IMR-90 (cell line): ENCODE data around the gene ACP6. TPM values are rescaled to one million over a fixed set of nuclear protein-coding genes. Genes with fewer than 3 reads are reported as not detected.

Source experiments
- ATAC-seq: fragments of 200-7000 bp; cut with Tn5 transposase; 2 replicates; pipeline ENCODE4 v1.9.1; 2020; ENCODE audit warnings: low read depth, mild to moderate bottlenecking, moderate library complexity
- BruUV-seq: library from RNA; stranded (reverse); fragments of 400-500 nt; replicated peaks from 2 replicates; lab custom pipeline; 2021; lab: Mats Ljungman, UMichigan
- CTCF ChIA-PET: fragments of 300-600 bp; formaldehyde crosslinking; extraction: SDS; loops from one replicate; lab custom pipeline; 2021; ENCODE audit warnings: antibody characterized with exemption; lab: Yijun Ruan, JAX
- POLR2A ChIA-PET: fragments of 300-600 bp; sonication (Branson Sonifier 250); formaldehyde crosslinking; loops from one replicate; lab custom pipeline; 2022; ENCODE audit warnings: antibody characterized with exemption; ENCODE audit not compliant: unreplicated experiment; lab: Charles Lee
- DNase-seq: peaks from one replicate; pipeline ENCODE4 v3.0.0; 2013
- H2AFZ ChIP-seq: replicated peaks from 2 replicates; pipeline ENCODE3; 2013; ENCODE audit warnings: low read length, mild to moderate bottlenecking; ENCODE audit not compliant: poor library complexity
- H2AK5ac ChIP-seq: 2 replicates; pipeline ENCODE4 v1.6.1; 2013; ENCODE audit warnings: low read depth, low read length, inconsistent platforms
- H2AK9ac ChIP-seq: replicated peaks from 2 replicates; pipeline ENCODE3; 2013; ENCODE audit warnings: mild to moderate bottlenecking, low read depth, low read length, moderate library complexity; ENCODE audit not compliant: poor library complexity
- H2BK120ac ChIP-seq: 2 replicates; pipeline ENCODE4 v1.6.1; 2013; ENCODE audit warnings: low read depth, low read length, inconsistent platforms
- H2BK15ac ChIP-seq: 3 replicates; pipeline ENCODE4 v1.6.1; 2013; ENCODE audit warnings: low read depth, low read length, inconsistent platforms
- H2BK20ac ChIP-seq: 2 replicates; pipeline ENCODE4 v1.6.1; 2013; ENCODE audit warnings: low read depth, mild to moderate bottlenecking, inconsistent platforms, low read length, moderate library complexity
- H2BK5ac ChIP-seq: 2 replicates; pipeline ENCODE4 v1.6.1; 2013; ENCODE audit warnings: mild to moderate bottlenecking, low read depth, low read length, inconsistent platforms; ENCODE audit not compliant: poor library complexity, severe bottlenecking
- H3K14ac ChIP-seq: replicated peaks from 2 replicates; pipeline ENCODE4 v1.6.1; 2013; ENCODE audit warnings: low read depth, low read length, inconsistent platforms
- H3K18ac ChIP-seq: 2 replicates; pipeline ENCODE4 v1.6.1; 2013; ENCODE audit warnings: low read depth, low read length, control low read depth
- H3K23ac ChIP-seq: 2 replicates; pipeline ENCODE4 v1.6.1; 2013; ENCODE audit warnings: low read depth, low read length, inconsistent platforms
- H3K27ac ChIP-seq: 2 replicates; pipeline ENCODE4 v1.5.1; 2013; ENCODE audit warnings: mild to moderate bottlenecking, control low read depth, low read length; ENCODE audit not compliant: insufficient read depth
- H3K27me3 ChIP-seq: 2 replicates; pipeline ENCODE4 v1.6.1; 2013; ENCODE audit warnings: low read length; ENCODE audit not compliant: control insufficient read depth, insufficient read depth
- H3K36me3 ChIP-seq: 2 replicates; pipeline ENCODE4 v1.6.1; 2013; ENCODE audit warnings: low read length, mixed read lengths; ENCODE audit not compliant: control insufficient read depth, insufficient read depth
- H3K4ac ChIP-seq: 2 replicates; pipeline ENCODE4 v1.6.1; 2013; ENCODE audit warnings: low read depth, low read length, inconsistent platforms
- H3K4me1 ChIP-seq: 2 replicates; pipeline ENCODE4 v1.6.1; 2013; ENCODE audit warnings: low read length, mixed read lengths; ENCODE audit not compliant: control insufficient read depth, insufficient read depth
- H3K4me2 ChIP-seq: 2 replicates; pipeline ENCODE4 v1.6.1; 2013; ENCODE audit warnings: low read depth, mild to moderate bottlenecking, control low read depth, low read length, moderate library complexity
- H3K4me3 ChIP-seq: 2 replicates; pipeline ENCODE4 v1.5.1; 2013; ENCODE audit warnings: low read depth, mild to moderate bottlenecking, control low read depth, low read length, moderate library complexity; ENCODE audit not compliant: insufficient read depth
- H3K56ac ChIP-seq: 2 replicates; pipeline ENCODE4 v1.6.1; 2013; ENCODE audit warnings: low read length, inconsistent platforms; ENCODE audit not compliant: insufficient read depth; ENCODE audit errors: extremely low read depth
- H3K79me1 ChIP-seq, 2 experiments: 2 replicates each; pipeline ENCODE4 v1.6.1; 2013; ENCODE audit warnings: low read length in 2 of 2, inconsistent platforms in 1 of 2, low read depth in 1 of 2
- H3K9ac ChIP-seq: 2 replicates; pipeline ENCODE4 v1.6.1; 2013; ENCODE audit warnings: low read depth, low read length, control low read depth
- H3K9me1 ChIP-seq: 2 replicates; pipeline ENCODE4 v1.6.1; 2013; ENCODE audit warnings: low read length, inconsistent platforms; ENCODE audit not compliant: insufficient read depth
- H3K9me3 ChIP-seq: 2 replicates; pipeline ENCODE4 v1.6.1; 2013; ENCODE audit warnings: low read length; ENCODE audit not compliant: control insufficient read depth, insufficient read depth
- H4K20me1 ChIP-seq: 2 replicates; pipeline ENCODE4 v1.6.1; 2013; ENCODE audit warnings: low read length, inconsistent platforms; ENCODE audit not compliant: insufficient read depth
- H4K5ac ChIP-seq: 2 replicates; pipeline ENCODE4 v1.6.1; 2013; ENCODE audit warnings: mild to moderate bottlenecking, low read depth, low read length, control low read depth
- H4K8ac ChIP-seq, 2 experiments: 2 replicates each; pipeline ENCODE4 v1.6.1; 2013; ENCODE audit warnings: low read depth in 2 of 2, low read length in 2 of 2, control low read depth in 1 of 2, inconsistent platforms in 1 of 2
- H4K91ac ChIP-seq: 2 replicates; pipeline ENCODE4 v1.6.1; 2013; ENCODE audit warnings: low read depth, low read length, inconsistent platforms; ENCODE audit not compliant: insufficient read depth
- CEBPB ChIP-seq: IDR thresholded peaks from 2 replicates; pipeline ENCODE4 v1.6.1; 2012; ENCODE audit warnings: low read depth, low read length, improper control_type of control experiment
- CTCF ChIP-seq: conservative IDR thresholded peaks from 2 replicates; pipeline ENCODE4 v1.5.1; 2012; ENCODE audit warnings: mild to moderate bottlenecking, low read depth, low read length, improper control_type of control experiment
- FOS ChIP-seq: fragments of 150-350 bp; IDR thresholded peaks from 2 replicates; pipeline ENCODE4 v1.6.1; 2016; ENCODE audit warnings: low read depth, low read length
- MAFK ChIP-seq: IDR thresholded peaks from 2 replicates; pipeline ENCODE4 v1.6.1; 2012; ENCODE audit warnings: low read depth, low read length, improper control_type of control experiment
- MAZ ChIP-seq: IDR thresholded peaks from 2 replicates; pipeline ENCODE4 v1.6.1; 2012; ENCODE audit warnings: low read depth, mild to moderate bottlenecking, low read length, improper control_type of control experiment, moderate library complexity, borderline replicate concordance
- MXI1 ChIP-seq: IDR thresholded peaks from 2 replicates; pipeline ENCODE4 v1.6.1; 2012; ENCODE audit warnings: low read depth, mild to moderate bottlenecking, low read length, moderate library complexity, borderline replicate concordance
- POLR2A ChIP-seq: IDR thresholded peaks from 2 replicates; pipeline ENCODE4 v1.6.1; 2012; ENCODE audit warnings: mild to moderate bottlenecking, low read depth, low read length
- RAD21 ChIP-seq: IDR thresholded peaks from 2 replicates; pipeline ENCODE4 v1.6.1; 2012; ENCODE audit warnings: low read length, improper control_type of control experiment
- RFX5 ChIP-seq: IDR thresholded peaks from 2 replicates; pipeline ENCODE4 v1.8.0; 2012; ENCODE audit warnings: low read depth, mild to moderate bottlenecking, low read length, moderate library complexity
- WGBS, 2 experiments: methylation state at CpG; one replicate each; pipeline versions ENCODE4 v1.1.5 to v1.1.7; 2013; ENCODE audit warnings: missing lambda C conversion rate in 2 of 2; ENCODE audit not compliant: insufficient read length in 1 of 2; ENCODE audit errors: extremely low coverage in 2 of 2; 5-methylcytosine and 5-hydroxymethylcytosine counted together
- dilution Hi-C: fragments of 300-500 bp; cut with HindIII; formaldehyde crosslinking; loops from one replicate; pipeline ENCODE4 v1.14.3; 2018; ENCODE audit warnings: low sequenced_read_pairs; ENCODE audit not compliant: unreplicated experiment
- in situ Hi-C: fragments of 300-500 bp; cut with MboI; formaldehyde crosslinking; loops from 3 replicates; pipeline ENCODE4 v1.14.3; 2019; ENCODE audit warnings: low sequenced_read_pairs, inconsistent platforms, mixed read lengths
- intact Hi-C: fragments of 100-400 bp; cut with micrococcal nuclease; formaldehyde crosslinking; loops from 2 replicates; pipeline ENCODE4 v1.10.0; 2022
- polyA plus RNA-seq, 3 experiments: library from polyadenylated mRNA; depleted of rRNA; stranded (reverse); fragments of >200 nt; gene quantifications; 2 replicates each; pipeline ENCODE4 v1.2.3, GENCODE V29; 2012; ENCODE audit warnings: low replicate concordance in 1 of 3
- total RNA-seq: library from RNA; depleted of rRNA; stranded (reverse); fragments of >200 nt; gene quantifications from 2 replicates; pipeline ENCODE4 v1.2.3, GENCODE V29; 2012
- TF ChIP-seq, protein P1 (sequence below): fragments of 150-350 bp; IDR thresholded peaks from 2 replicates; pipeline ENCODE4 v1.6.1; 2017; ENCODE audit warnings: mild to moderate bottlenecking, antibody characterized with exemption, low read length, low read depth
- TF ChIP-seq, protein P2 (sequence below): fragments of 150-350 bp; IDR thresholded peaks from 2 replicates; pipeline ENCODE4 v1.6.1; 2016; ENCODE audit warnings: low read depth, mild to moderate bottlenecking, low read length, moderate library complexity, borderline replicate concordance

Gene ACP6
- total and polyA plus RNA-seq, 2 of the 4 experiments (the other 2 are of a cell fraction): 2.5 to 8.2 TPM

DNA sequence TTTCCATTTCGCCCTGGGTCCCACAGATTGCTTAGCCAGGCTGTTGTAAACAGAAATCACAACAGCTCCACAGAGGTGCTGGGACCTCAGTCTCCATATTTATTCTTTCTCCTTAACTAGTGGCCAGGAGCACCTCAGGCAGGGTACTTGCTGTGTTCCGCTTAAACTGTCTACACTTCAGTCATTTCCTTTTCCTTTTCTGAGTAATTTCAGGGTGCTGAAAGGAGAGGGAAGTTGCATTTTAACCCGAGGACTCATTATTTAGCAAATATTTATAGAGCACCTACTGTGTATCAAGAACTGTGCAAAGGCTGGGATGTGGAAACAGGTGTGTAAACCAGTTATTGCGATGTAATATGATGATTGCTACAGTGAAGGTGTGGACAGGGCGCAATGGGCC, 41.9 kb downstream of the ACP6 start:
- 100% methylated on average over 2 of the region's 5 CpGs; no CpG with 5 or more reads in 1 of the 2 experiments for WGBS, 2 experiments
- Histone ChIP-seq H4K91ac (no peak overlapping the region), H3K9ac (no peak overlapping the region), H2AFZ (no peak overlapping the region), H3K56ac (no peak overlapping the region), H3K4me3 (no peak overlapping the region), H3K79me1 (no peaks in the 10 kb centered on the region), H2BK20ac (no peak overlapping the region), H3K9me3 (no peaks in the 10 kb centered on the region), H3K18ac (no peak overlapping the region), H3K4ac (no peak overlapping the region), H2BK15ac (no peak overlapping the region), H3K4me2 (no peak overlapping the region), H2AK9ac (no peak overlapping the region), H4K8ac (no peak overlapping the region), H3K14ac (no peak overlapping the region), H4K5ac (no peak overlapping the region), H2AK5ac (no peak overlapping the region), H3K27me3 (no peaks in the 10 kb centered on the region), H3K4me1 (no peaks in the 10 kb centered on the region; the same call in 1 of the 2 replicates), H3K9me1 (peaks cover 3% of the 10 kb centered on the region; the same call in 1 of the 2 replicates), H3K27ac (no peak overlapping the region), H2BK120ac (no peak overlapping the region), H4K20me1 (no peaks in the 10 kb centered on the region), H2BK5ac (no peak overlapping the region), H3K23ac (no peak overlapping the region), H3K36me3 (peaks cover 12% of the 10 kb centered on the region)
- intact Hi-C loops: loop anchor here (5.0 kb wide), 1 partner anchor 356 kb away; no protein-coding TSS in a partner anchor
- no TSS peak for BruUV-seq
- ChIA-PET CTCF (no interaction called here), POLR2A (no interaction called here)
- no peak for TF ChIP-seq CTCF
- no peak for TF ChIP-seq FOS
- TF ChIP-seq RFX5: no peak
- no peak for TF ChIP-seq RAD21
- TF ChIP-seq POLR2A: no peak
- no peak for TF ChIP-seq MAFK
- TF ChIP-seq, protein P1, sequence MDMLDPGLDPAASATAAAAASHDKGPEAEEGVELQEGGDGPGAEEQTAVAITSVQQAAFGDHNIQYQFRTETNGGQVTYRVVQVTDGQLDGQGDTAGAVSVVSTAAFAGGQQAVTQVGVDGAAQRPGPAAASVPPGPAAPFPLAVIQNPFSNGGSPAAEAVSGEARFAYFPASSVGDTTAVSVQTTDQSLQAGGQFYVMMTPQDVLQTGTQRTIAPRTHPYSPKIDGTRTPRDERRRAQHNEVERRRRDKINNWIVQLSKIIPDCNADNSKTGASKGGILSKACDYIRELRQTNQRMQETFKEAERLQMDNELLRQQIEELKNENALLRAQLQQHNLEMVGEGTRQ: no peak
- TF ChIP-seq CEBPB: no peak
- no peak for TF ChIP-seq MXI1
- TF ChIP-seq, protein P2, sequence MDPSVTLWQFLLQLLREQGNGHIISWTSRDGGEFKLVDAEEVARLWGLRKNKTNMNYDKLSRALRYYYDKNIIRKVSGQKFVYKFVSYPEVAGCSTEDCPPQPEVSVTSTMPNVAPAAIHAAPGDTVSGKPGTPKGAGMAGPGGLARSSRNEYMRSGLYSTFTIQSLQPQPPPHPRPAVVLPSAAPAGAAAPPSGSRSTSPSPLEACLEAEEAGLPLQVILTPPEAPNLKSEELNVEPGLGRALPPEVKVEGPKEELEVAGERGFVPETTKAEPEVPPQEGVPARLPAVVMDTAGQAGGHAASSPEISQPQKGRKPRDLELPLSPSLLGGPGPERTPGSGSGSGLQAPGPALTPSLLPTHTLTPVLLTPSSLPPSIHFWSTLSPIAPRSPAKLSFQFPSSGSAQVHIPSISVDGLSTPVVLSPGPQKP: no peak
- no peak for TF ChIP-seq MAZ
- in situ Hi-C loops: no loop called here
- dilution Hi-C loops: no loop called here
- DNase-seq: no peak
- no peak for ATAC-seq
